Astrocyte of the spinal cord (primary cell): ENCODE measurements around the gene ST6GALNAC3.

ENCODE experiments used
- DNase-seq: peaks from one replicate; pipeline ENCODE4 v3.0.0; 2011; ENCODE audit warnings: low read depth, low spot score
- H3K4me3 ChIP-seq: 2 replicates; pipeline ENCODE4 v1.5.1; 2011; ENCODE audit warnings: low read depth, mild to moderate bottlenecking, low read length, moderate library complexity
- CTCF ChIP-seq: IDR thresholded peaks from 2 replicates; pipeline ENCODE4 v1.5.1; 2012; ENCODE audit warnings: low read depth, mild to moderate bottlenecking, low read length, inconsistent platforms
- in situ Hi-C: cut with HindIII; loops from 2 replicates; pipeline ENCODE4 v1.10.0; 2017; ENCODE audit warnings: low sequenced_read_pairs

Gene ST6GALNAC3

GRCh38 chr1:76281306-76281705, 206.8 kb downstream of the ST6GALNAC3 start:
- DNase-seq: no peak
- no peak for TF ChIP-seq CTCF
- H3K4me3 ChIP-seq: no peak overlapping the region
- in situ Hi-C loops: no loop called here

GRCh38 chr1:76284842-76285241, 210.3 kb downstream of the ST6GALNAC3 start:
- TF ChIP-seq CTCF: no peak
- in situ Hi-C loops: no loop called here
- no peak overlapping the region for H3K4me3 ChIP-seq
- no peak for DNase-seq

GRCh38 chr1:76285578-76286135, 211.1 kb downstream of the ST6GALNAC3 start:
- in situ Hi-C loops: no loop called here
- DNase-seq: no peak
- TF ChIP-seq CTCF: no peak
- H3K4me3 ChIP-seq: no peak overlapping the region

- no peak for TF ChIP-seq CTCF
- no peak for DNase-seq
- in situ Hi-C loops: no loop called here
- H3K4me3 ChIP-seq: no peak overlapping the region
Measured at GRCh38 chr1:76287917-76288316, 213.4 kb downstream of the ST6GALNAC3 start.

GRCh38 chr1:76288758-76289483, 214.4 kb downstream of the ST6GALNAC3 start:
- in situ Hi-C loops: no loop called here

GRCh38 chr1:76289692-76290091, 215.1 kb downstream of the ST6GALNAC3 start:
- no peak for DNase-seq

More at GRCh38 chr1:76288758-76289483, 214.4 kb downstream of the ST6GALNAC3 start:
- no peak for TF ChIP-seq CTCF
- H3K4me3 ChIP-seq: no peak overlapping the region
- DNase-seq: no peak

More at GRCh38 chr1:76289692-76290091, 215.1 kb downstream of the ST6GALNAC3 start:
- no peak for TF ChIP-seq CTCF
- no peak overlapping the region for H3K4me3 ChIP-seq
- in situ Hi-C loops: no loop called here
